HG03039 (cell line): ENCODE data around the gene ZFHX2.

ENCODE experiments used
- ATAC-seq: cut with Tn5 transposase; IDR thresholded peaks from one replicate; pipeline ENCODE4 v1.9.1; 2021; ENCODE audit warnings: mild to moderate bottlenecking, moderate library complexity; ENCODE audit not compliant: unreplicated experiment

ZFHX2 gene

GRCh38 chr14:23523229-23524016 is 28.1 kb downstream of the ZFHX2 start:
- no peak for ATAC-seq

GRCh38 chr14:23522643-23523198 is 28.8 kb downstream of the ZFHX2 start:
- ATAC-seq: no peak

- no peak for ATAC-seq
Measured at GRCh38 chr14:23521785-23522640, 29.6 kb downstream of the ZFHX2 start.

- ATAC-seq: no peak
Measured at GRCh38 chr14:23520899-23521533, 30.5 kb downstream of the ZFHX2 start.

GRCh38 chr14:23518709-23519108 is 32.9 kb downstream of the ZFHX2 start:
- ATAC-seq: no peak

- ATAC-seq: no peak
Measured at GRCh38 chr14:23517650-23518326, 33.8 kb downstream of the ZFHX2 start.

- ATAC-seq: no peak
Measured at GRCh38 chr14:23514644-23514957, 37.0 kb downstream of the ZFHX2 start.

- ATAC-seq: no peak
Measured at GRCh38 chr14:23513818-23514643, 37.5 kb downstream of the ZFHX2 start.

- no peak for ATAC-seq
Measured at GRCh38 chr14:23513005-23513817, 38.4 kb downstream of the ZFHX2 start.

GRCh38 chr14:23512156-23512555 is 39.4 kb downstream of the ZFHX2 start:
- ATAC-seq: no peak

- no peak for ATAC-seq
Measured at GRCh38 chr14:23494223-23494622, 57.3 kb downstream of the ZFHX2 start.

- ATAC-seq: no peak
Measured at GRCh38 chr14:23492618-23493272, 58.8 kb downstream of the ZFHX2 start.

GRCh38 chr14:23487216-23487615 is 64.3 kb downstream of the ZFHX2 start:
- no peak for ATAC-seq

- ATAC-seq: no peak
Measured at GRCh38 chr14:23486036-23486435, 65.5 kb downstream of the ZFHX2 start.

- ATAC-seq: no peak
Measured at GRCh38 chr14:23485326-23485725, 66.2 kb downstream of the ZFHX2 start.

- no peak for ATAC-seq
Measured at GRCh38 chr14:23483236-23483854, 68.2 kb downstream of the ZFHX2 start.

- no peak for ATAC-seq
Measured at GRCh38 chr14:23482823-23483148, 68.8 kb downstream of the ZFHX2 start.
